Femur (tissue), 1 donor: ENCODE data around the gene FHOD3.

ENCODE experiments used
- DNase-seq: peaks from one replicate; pipeline ENCODE4 v3.0.0-alpha.2; 2017

Gene FHOD3

DNA sequence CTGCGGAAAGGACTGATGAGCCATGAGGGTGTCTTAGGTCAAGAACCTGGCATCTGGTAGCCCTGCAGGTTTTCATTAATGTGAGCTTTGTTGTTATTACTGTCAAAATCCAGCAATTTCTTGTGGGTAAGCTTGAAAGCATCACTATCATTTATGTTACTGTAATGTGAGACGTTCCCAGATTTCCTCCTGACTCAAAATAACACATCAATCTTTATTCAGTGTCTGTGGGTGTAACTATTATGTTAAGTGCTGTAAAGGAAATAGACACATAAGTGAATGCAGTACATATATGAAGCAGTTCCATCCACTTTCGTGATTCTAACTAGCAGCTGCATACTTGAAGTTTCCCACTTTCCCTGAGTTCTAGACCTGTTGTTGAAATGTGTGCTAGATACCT, 89.8 kb downstream of the FHOD3 start:
- DNase-seq, result no peak

- DNase-seq, result no peak
Observed at GRCh38 chr18:36388310-36388709, 90.8 kb downstream of the FHOD3 start.

- DNase-seq, result no peak
Observed at GRCh38 chr18:36389027-36389426, 91.5 kb downstream of the FHOD3 start.

DNA sequence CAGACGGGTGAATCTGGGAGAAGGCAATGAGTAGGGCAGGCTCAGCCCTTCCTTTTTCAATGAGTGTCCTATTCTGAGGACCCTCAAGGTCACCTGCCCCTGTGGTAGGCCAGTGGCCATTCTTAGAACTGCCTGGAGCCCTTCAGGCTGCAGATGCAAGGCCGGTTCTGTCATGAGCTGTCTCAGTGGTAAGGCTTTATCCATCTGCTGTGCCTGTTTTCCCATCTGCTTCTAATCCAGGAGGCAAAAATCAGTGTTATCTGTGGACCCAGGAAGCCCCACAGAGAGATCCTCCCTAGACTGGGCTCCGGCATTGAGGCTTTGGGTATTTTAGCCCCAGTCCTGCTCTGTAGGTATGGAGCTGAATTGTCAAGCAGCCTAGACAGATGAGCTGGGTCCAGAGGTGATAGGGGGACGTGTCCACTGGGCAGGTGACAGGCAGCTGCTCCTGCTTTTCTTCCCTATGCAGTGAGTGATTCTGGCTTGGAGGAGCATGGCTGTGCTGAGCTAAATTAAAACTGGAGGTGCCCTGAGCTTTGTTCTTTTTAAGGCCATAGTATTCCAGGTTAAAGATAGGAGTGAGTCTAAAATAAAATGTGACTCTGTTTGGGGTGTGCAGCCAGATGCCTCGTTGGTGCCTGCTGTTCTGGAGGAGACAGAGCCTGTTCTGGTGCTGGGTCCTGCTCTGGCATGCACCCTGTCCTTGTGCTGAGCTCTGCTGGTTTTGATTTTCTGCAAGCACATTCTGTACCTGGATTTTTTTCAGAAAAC, 92.5 kb downstream of the FHOD3 start:
- DNase-seq, result no peak

GRCh38 chr18:36391426-36392145, 94.1 kb downstream of the FHOD3 start:
- no peak for DNase-seq

DNA sequence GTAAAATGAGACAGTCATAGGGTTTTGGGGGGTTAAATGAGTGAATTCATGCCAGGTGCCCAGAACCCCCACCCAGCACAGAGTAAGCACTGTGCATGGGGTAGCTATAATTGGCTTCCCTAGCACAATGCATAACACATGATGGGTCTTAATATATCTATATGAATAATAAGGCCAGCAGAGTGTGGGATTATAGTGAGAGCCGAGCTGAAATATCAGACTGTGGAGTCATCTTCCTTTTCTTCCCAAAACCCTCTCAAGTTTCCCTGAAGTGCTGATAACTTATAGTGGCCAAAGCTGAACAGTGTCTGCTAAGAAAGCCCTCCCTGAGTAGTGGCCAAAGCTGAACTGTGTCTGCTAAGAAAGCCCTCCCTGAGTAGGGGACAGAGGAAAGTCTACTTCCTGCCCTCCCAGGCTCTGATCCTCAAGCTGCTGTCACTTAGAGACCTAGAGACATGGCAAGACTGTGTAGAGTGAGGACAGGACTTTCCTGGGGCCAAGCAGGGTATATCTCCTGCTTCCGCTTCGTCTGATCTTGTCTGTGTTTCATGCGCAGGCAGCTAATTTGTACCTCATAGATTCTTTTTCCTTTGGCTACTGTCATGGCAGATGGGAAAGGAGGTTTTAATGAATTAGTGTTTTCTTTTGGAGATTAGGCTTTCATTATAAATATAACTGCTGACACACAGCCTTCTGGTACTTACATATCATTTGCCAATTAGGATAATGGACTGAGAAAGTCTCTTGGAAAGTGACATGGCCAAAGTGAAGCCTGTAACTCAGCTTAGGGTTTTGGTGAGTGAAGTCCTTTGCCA, 94.9 kb downstream of the FHOD3 start:
- no peak for DNase-seq

DNA sequence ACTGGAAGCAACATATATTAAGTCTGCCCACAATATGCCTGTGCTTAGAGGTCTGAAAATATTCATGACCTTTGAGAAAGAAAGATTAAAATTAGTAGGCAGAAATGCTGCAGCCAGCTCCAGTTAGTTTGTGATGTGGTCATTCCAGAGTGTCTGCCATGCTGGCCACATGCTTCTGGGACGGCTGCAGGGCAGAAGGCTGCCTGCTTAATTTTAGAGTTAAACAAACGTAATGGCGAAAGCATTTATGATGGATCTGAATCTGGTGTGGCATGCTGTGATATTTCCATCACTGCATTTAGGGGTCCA, 95.4 kb downstream of the FHOD3 start:
- no peak for DNase-seq

GRCh38 chr18:36394486-36394885, 97.0 kb downstream of the FHOD3 start:
- DNase-seq, result no peak

DNA sequence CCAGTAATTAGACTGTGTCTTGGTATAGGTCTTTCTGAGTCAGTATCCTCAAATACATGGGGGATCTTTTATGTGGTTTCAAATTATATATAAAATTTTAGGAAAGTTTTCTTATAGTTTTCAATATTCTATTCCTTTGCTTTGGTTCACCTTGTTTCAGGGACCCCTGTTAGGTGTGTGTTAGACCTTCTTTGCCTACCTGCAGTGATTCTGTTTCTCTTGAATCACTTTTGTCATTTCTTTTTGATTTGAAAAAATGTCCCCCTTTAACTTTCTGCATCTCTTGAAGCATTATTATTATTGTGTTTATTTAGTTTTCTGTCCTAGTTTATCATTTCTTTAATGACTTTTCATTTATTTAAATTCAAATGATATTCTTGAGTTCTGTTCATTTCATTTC, 98.7 kb downstream of the FHOD3 start:
- no peak for DNase-seq

GRCh38 chr18:36397033-36397432, 99.5 kb downstream of the FHOD3 start:
- DNase-seq, result no peak

DNA sequence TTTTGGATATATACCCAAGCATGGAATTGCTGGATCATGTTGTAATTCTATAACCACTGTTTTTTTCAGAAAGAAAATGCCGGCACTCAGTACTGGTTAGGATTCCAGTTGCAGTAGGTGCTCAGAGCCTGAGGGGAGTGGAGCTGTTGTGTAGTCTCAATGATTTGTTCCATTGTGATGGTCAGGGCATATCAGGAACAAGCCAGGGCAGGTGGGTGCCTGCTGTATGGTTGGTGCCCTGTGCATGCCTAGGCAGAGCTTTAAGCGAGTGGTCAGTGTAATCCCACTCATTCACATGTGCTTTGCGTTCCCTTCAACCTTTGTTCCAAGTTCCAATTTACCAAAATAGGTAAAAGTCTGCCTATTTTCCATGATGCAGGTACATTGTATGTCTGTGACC, 100.9 kb downstream of the FHOD3 start:
- DNase-seq, result no peak

- no peak for DNase-seq
Observed at GRCh38 chr18:36399055-36399454, 101.5 kb downstream of the FHOD3 start.

- no peak for DNase-seq
Observed at GRCh38 chr18:36401462-36401861, 103.9 kb downstream of the FHOD3 start.

- peak; percentile 94 for DNase-seq
Observed at GRCh38 chr18:36402765-36403396, 105.4 kb downstream of the FHOD3 start.

DNA sequence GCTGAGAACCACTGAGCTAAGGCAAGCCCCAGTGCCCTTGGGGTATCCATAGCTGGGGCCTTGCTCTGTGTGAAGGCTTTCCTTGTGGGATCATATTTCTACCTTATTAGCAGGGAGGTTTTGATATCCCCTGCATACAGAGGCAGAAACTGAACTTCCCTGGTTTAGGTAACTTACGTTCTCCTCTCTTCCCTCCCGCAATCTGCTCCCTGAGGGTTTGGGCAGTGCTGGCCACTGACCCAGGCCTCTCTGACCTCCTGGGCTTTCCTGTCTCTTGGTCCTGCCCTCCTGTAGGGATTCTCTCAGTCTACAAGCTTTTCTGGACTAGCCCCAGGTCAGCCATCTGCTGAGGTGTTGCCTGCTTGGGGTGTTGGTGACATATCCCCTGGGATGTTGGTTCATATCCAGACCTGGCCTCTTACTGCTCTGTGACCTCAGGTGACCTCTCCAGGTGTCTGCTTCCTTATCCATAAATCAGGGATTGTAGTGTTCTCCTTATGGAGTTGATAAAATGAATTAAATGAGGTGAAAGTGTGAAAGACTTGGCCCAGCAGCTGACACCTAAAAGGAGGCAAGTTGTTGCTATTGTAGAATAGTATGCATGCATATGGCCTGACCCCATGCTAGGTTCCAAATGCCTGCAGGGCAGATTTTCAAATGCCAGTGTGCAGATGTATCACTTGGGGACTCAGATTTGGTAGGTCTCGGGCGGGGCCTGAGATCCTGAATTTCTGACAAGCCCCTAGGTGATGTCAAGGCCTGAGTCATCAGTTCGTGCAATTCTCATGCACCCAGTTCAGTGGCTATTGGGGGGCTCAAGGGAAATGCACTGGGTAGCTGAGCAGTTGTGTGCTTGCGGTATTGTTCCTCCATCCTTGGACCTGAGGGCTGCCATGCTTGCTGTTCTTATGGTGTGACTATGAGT, 106.6 kb downstream of the FHOD3 start:
- DNase-seq, result no peak

DNA sequence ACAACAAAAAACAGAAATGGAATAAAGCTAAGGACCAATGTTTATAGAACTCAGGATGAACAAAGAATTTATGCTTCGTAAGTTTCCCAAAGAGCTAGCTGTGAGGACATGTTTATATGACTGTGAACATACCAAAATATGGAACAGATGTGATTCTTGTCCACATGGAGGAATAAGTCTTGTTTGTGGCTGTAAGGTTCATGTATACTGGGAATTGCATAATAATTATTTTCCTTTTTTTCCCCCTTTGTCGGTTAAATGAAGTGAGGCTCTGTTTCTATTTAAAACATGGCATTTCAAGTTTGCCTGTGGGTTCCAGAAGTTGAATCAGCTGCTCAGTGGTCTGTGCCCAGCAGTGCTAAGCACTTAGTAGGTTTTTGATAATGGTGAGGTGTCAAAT, 108.1 kb downstream of the FHOD3 start:
- DNase-seq, result no peak

DNA sequence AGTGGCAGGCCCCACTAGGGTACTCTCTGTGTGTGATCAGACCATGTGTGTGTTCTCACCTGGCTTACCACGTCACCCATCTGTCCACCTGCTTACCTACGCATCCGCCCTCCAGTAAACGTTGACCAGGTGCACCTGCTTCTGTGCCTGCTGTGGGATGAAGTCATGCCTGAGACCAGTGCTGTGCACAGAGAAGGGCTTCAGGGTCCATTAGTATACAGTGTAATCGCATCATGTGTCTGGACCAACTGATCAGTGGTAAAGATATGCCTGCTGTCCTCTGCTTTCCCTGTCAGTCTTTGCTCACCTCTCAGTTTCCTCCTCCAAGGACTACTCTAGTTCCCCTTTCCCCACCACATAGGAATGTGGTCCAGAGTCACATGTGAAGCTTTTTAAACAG, 109.3 kb downstream of the FHOD3 start:
- DNase-seq, result no peak

DNA sequence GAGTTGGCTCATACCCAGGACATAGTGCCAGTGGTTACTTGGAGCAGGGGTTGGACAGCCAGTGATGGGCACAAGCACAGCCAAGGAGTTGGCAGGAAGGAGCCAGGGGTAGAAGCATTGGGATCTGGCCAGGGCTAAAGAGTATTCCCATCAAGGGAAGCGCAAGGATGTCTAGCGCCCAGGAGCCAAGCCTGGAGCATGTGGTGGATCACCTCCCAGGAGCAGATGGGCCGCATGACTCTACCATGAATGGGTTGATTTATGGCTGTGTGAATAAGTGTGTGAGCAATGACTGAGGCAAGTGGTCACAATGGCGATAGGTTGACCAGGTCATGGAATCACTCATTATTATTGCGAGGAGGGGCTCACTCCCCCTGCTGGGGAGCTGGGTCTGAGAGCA, 111.1 kb downstream of the FHOD3 start:
- DNase-seq, result no peak

DNA sequence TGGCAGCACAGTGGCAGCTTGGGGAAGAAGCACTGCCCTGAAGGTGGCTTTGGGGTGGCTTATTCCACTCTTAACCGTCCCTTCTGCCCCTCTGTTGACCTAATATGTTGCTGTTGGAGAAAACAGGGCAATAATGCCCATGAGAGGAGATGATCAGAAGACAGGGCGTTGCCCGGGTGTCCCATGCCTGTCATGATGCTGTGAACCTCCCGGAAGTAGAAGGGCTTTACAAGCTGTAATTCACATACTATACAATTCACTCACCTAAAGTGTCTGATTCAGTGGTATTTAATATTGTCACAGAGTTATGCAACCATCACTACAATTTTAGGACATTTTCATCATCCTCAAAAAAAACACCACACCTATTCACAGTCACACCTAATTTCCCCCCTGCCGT, 112.3 kb downstream of the FHOD3 start:
- no peak for DNase-seq

GRCh38 chr18:36410346-36410745, 112.8 kb downstream of the FHOD3 start:
- DNase-seq, result no peak

DNA sequence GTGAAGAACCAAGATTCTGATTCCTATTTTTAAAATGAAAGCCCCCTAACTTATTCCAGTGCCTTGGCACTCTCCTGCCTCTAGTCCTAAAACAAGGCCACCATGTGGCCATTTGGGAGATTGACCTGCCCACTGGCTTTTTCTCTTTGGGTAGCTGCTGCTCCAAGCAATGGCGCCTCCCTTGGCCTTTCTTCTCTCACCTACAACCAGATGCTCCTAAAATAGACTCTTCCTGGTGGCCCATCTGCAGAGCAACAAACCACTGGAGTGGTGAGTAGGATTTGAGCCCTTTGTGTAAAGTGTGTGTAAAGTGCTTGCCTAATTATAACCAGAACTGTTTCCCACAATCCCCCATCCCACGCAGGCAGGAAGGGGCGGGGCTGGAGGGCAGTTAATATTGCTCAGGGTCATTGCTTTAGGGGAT, 114.2 kb downstream of the FHOD3 start:
- no peak for DNase-seq

DNA sequence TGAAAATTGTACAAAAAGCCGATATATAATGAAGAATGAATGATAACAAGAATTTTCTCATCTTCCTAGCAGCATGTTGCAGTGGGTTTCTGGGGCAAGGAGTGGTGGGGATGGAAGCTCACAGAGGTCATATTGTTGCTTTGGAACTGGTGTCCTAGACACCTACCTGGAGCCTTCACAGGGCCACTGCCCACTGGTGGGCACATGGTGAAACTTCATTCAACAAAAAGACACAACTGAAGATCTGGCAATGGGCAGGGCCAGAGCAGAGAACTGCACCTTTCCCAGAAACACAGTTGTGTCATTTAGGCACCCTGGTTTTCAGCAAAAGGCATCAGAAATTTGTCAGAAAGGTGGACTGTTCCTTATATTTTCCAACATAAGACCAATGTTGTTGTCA, 115.3 kb downstream of the FHOD3 start:
- DNase-seq, result no peak
